ENCODE results near the gene BTF3.
"Not testable (repeated sequence)": the region's sequence is repeated elsewhere in the genome, so short reads cannot be mapped to it uniquely, and the experiment has no call there.

BTF3 gene

DNA sequence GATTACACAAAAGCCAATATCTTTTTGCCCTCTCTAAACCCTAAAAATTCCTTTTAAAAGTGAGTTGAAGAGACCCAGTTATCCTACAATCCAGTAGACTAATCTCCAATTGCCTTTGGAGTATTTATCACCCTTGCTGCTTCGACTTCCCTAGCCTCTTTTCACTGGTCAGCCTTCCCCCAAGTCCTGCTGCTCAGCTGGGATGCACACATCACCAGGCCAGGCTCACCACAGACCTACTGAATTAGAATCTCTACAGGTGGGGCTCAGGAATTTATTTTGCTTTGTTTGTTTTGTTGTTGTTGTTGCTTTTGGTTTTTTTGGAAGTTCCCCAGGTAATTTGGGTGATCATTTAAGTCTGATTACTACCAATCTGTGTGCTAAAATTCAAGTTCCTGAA is 38.1 kb upstream of the BTF3 start:
- no peak overlapping the region for H3K27ac ChIP-seq (ENCODE audit: low read depth, low read length, severe bottlenecking)
- no peaks in the 10 kb centered on the region for H3K4me1 ChIP-seq (ENCODE audit: control insufficient read depth, insufficient read depth, low read length, poor library complexity, severe bottlenecking)
- 50 to 78% methylated on average over 1 of the region's 1 CpG for WGBS, 2 experiments (ENCODE audit: insufficient coverage in 2 of 2)
- H3K9me3 ChIP-seq (ENCODE audit: control insufficient read depth, low read length), result no peaks in the 10 kb centered on the region
- no peaks in the 10 kb centered on the region for H3K36me3 ChIP-seq (ENCODE audit: control insufficient read depth, insufficient read depth, low read length)
- H3K4me3 ChIP-seq (ENCODE audit: extremely low read depth, insufficient read depth, low read length, poor library complexity, severe bottlenecking), result no peak overlapping the region

DNA sequence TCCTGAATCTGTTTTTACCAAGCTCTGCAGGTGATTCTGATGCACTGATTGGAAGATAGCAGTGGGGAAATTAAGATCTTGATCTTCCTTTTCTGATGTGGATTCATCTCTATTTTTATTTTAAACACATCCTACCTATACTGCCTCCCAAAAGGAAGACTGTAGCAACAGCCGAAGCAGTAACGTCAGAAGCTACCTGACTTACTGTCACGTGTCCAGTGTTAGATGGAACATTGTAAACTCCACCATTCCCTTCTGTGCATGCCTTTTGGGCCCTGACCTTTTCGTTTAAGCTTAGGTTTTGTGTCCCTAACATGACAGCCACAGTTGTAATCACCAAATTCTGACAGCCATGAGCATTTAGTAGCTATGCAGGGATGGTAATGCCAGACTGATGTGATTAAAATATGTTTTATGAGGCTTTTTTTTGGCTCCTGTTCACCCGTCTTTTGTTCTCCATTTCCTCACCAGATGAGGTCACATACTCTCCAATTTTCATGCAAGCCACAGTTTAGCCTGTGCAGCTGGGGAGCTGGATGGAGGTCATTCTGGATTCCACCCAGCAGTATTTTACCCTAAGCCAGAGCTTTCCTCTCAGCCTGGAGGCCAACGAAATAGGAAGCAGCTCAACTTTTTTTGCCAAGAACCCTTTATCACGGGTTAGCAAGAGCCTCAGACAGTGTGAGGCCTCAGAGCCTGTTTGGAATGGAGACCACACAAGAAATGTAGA is 34.1 kb upstream of the BTF3 start:
- Histone ChIP-seq H3K27ac (ENCODE audit: low read depth, low read length, severe bottlenecking) (no peak overlapping the region), H3K36me3 (ENCODE audit: control insufficient read depth, insufficient read depth, low read length) (no peaks in the 10 kb centered on the region), H3K9me3 (ENCODE audit: control insufficient read depth, low read length) (no peaks in the 10 kb centered on the region), H3K4me1 (ENCODE audit: control insufficient read depth, insufficient read depth, low read length, poor library complexity, severe bottlenecking) (no peaks in the 10 kb centered on the region), H3K4me3 (ENCODE audit: extremely low read depth, insufficient read depth, low read length, poor library complexity, severe bottlenecking) (no peak overlapping the region)
- WGBS, 2 experiments (ENCODE audit: insufficient coverage in 2 of 2), result 80 to 85% methylated on average over 4 to 7 of the region's 7 CpGs

DNA sequence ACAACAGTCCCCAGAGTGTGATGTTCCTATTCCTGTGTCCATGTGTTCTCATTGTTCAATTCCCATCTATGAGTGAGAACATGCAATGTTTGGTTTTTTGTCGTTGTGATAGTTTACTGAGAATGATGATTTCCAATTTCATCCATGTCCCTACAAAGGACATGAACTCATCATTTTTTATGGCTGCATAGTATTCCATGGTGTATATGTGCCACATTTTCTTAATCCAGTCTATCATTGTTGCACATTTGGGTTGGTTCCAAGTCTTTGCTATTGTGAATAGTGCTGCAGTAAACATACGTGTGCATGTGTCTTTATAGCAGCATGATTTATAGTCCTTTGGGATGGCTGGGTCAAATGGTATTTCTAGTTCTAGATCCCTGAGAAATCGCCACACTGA is 29.6 kb upstream of the BTF3 start:
- not testable (repeated sequence) for H3K4me3 ChIP-seq (ENCODE audit: extremely low read depth, insufficient read depth, low read length, poor library complexity, severe bottlenecking); H3K4me1 ChIP-seq (ENCODE audit: control insufficient read depth, insufficient read depth, low read length, poor library complexity, severe bottlenecking); H3K36me3 ChIP-seq (ENCODE audit: control insufficient read depth, insufficient read depth, low read length); H3K9me3 ChIP-seq (ENCODE audit: control insufficient read depth, low read length); H3K27ac ChIP-seq (ENCODE audit: low read depth, low read length, severe bottlenecking)
- 71% methylated on average over 1 of the region's 3 CpGs; no CpG with 5 or more reads in 1 of the 2 experiments for WGBS, 2 experiments (ENCODE audit: insufficient coverage in 2 of 2)

DNA sequence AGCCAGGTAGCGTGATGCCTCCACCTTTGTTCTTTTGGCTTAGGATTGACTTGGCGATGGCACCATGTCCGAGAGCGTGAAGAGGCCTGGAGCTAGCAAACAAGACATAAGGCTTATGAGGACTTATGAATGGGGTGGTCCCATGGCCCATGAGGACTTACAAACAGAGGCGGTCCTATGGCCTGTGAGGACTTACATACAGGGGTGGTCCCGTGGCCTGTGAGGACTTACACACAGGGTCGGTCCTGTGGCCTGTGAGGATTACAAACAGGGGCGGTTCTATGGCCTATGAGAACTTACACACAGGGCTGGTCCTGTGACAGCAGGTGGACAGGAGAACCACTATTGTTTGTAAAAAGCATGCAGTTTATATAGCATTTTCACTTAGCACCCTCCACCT is 28.4 kb upstream of the BTF3 start:
- Histone ChIP-seq H3K4me3 (ENCODE audit: extremely low read depth, insufficient read depth, low read length, poor library complexity, severe bottlenecking) (no peak overlapping the region), H3K9me3 (ENCODE audit: control insufficient read depth, low read length) (no peaks in the 10 kb centered on the region), H3K27ac (ENCODE audit: low read depth, low read length, severe bottlenecking) (no peak overlapping the region), H3K4me1 (ENCODE audit: control insufficient read depth, insufficient read depth, low read length, poor library complexity, severe bottlenecking) (no peaks in the 10 kb centered on the region), H3K36me3 (ENCODE audit: control insufficient read depth, insufficient read depth, low read length) (no peaks in the 10 kb centered on the region)
- WGBS, 2 experiments (ENCODE audit: insufficient coverage in 2 of 2), result 92 to 98% methylated on average over 6 to 8 of the region's 8 CpGs

DNA sequence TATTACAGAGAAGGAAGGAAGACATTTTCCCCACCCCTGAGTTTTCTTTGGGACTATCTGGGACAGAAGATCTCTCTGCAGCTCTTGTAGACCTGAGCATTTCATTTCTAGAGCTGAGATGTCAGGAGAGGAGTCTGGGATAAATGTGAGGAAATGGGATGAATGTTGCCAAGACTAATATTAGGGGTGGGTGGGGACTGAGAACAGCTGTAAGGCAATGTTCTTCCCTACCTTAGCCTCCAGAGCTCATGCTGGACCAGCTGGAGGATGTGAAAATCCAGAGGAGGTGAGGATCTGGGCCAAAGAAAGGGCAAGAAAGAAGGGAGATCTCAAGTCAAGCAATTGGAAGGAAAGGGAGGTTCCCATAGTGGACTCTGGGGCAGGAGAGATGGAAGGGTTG is 26.6 kb upstream of the BTF3 start:
- Histone ChIP-seq H3K27ac (ENCODE audit: low read depth, low read length, severe bottlenecking) (no peak overlapping the region), H3K4me3 (ENCODE audit: extremely low read depth, insufficient read depth, low read length, poor library complexity, severe bottlenecking) (no peak overlapping the region), H3K9me3 (ENCODE audit: control insufficient read depth, low read length) (no peaks in the 10 kb centered on the region), H3K36me3 (ENCODE audit: control insufficient read depth, insufficient read depth, low read length) (no peaks in the 10 kb centered on the region), H3K4me1 (ENCODE audit: control insufficient read depth, insufficient read depth, low read length, poor library complexity, severe bottlenecking) (no peaks in the 10 kb centered on the region)

DNA sequence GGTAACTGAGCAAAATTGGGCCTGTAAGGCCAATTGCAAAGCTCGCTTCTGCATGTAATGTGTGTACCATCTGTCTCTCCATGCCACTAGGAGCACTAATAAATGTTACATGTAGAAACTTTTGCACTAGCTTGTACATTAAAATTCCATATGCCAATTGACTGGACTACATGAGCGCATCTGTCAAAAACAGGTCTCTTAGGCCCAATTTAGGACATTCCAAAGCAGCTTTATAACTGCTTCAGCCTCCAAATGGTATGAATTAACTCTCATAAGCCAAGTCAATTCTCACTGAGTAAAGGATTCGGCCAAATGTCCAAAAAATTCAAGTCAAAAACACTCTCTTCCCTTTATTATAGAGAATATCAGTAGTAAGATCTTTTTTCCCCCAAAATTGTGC is 26.1 kb upstream of the BTF3 start:
- WGBS, 2 experiments (ENCODE audit: insufficient coverage in 2 of 2), result 75 to 82% methylated on average over 2 of the region's 3 CpGs
- Histone ChIP-seq H3K9me3 (ENCODE audit: control insufficient read depth, low read length) (no peaks in the 10 kb centered on the region), H3K4me3 (ENCODE audit: extremely low read depth, insufficient read depth, low read length, poor library complexity, severe bottlenecking) (no peak overlapping the region), H3K4me1 (ENCODE audit: control insufficient read depth, insufficient read depth, low read length, poor library complexity, severe bottlenecking) (no peaks in the 10 kb centered on the region), H3K27ac (ENCODE audit: low read depth, low read length, severe bottlenecking) (no peak overlapping the region), H3K36me3 (ENCODE audit: control insufficient read depth, insufficient read depth, low read length) (no peaks in the 10 kb centered on the region)

DNA sequence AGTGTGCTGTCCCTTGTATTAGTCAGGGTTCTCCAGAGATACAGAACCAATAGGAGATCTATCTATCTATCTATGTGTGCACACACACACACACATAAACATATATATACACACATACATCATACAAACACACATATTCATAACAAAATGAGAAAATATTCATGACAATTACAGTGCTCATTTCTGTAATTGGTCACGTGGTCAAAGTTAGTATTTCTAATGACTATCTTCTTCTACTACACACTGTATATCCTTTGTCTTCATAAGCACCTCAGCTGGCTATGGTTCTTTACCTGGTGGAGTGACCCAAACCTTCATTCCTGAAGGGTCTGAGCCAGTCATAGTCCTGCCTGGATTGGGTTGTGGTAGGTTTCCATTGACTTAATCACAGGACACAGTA is 17.7 kb upstream of the BTF3 start:
- no peaks in the 10 kb centered on the region for H3K9me3 ChIP-seq (ENCODE audit: control insufficient read depth, low read length)
- WGBS, 2 experiments (ENCODE audit: insufficient coverage in 2 of 2), result 100% methylated on average over 1 of the region's 1 CpG; no CpG with 5 or more reads in 1 of the 2 experiments
- peaks cover 13% of the 10 kb centered on the region for H3K4me1 ChIP-seq (ENCODE audit: control insufficient read depth, insufficient read depth, low read length, poor library complexity, severe bottlenecking)
- no peak overlapping the region for H3K27ac ChIP-seq (ENCODE audit: low read depth, low read length, severe bottlenecking)
- no peaks in the 10 kb centered on the region for H3K36me3 ChIP-seq (ENCODE audit: control insufficient read depth, insufficient read depth, low read length)
- H3K4me3 ChIP-seq (ENCODE audit: extremely low read depth, insufficient read depth, low read length, poor library complexity, severe bottlenecking), result no peak overlapping the region

DNA sequence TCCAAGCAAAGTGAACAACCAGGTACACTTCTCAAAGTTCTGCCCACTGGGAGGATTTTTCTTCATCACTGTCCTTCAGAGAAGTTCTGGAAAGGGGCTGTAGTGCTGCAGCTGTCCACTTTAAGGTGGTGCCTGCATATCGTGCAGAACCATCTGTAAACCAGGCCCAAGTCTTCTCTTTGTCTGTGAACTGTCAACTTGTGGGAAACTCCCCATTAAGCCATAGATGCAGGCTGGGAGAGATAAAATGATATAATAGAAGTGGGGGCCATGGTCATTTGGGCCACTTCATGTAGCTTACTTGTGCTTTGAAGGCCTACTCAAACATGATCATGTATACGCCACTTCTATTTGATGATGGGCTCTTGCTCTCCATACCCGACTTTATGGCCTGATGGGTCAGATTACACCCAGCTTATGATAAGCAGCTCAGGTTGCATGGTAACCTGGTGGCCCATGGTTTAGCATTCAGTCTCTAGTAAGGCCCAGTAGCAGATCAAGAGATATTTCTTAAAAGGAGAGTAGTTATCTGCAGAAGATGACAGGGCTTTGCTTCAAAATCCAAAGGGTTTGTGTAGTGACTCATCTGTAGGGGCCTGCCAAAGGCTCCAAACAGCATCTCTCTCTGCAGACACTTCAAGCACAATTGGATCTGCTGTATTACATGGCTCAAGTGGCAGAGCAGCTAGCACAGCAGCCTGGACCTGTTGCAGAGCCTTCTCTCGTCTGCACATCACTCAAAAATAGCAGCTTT is 15.7 kb upstream of the BTF3 start:
- no peaks in the 10 kb centered on the region for H3K36me3 ChIP-seq (ENCODE audit: control insufficient read depth, insufficient read depth, low read length)
- no peaks in the 10 kb centered on the region for H3K9me3 ChIP-seq (ENCODE audit: control insufficient read depth, low read length)
- H3K4me3 ChIP-seq (ENCODE audit: extremely low read depth, insufficient read depth, low read length, poor library complexity, severe bottlenecking), result no peak overlapping the region
- peaks cover 17% of the 10 kb centered on the region for H3K4me1 ChIP-seq (ENCODE audit: control insufficient read depth, insufficient read depth, low read length, poor library complexity, severe bottlenecking)
- H3K27ac ChIP-seq (ENCODE audit: low read depth, low read length, severe bottlenecking), result no peak overlapping the region
- WGBS, 2 experiments (ENCODE audit: insufficient coverage in 2 of 2), result 79 to 89% methylated on average over 3 to 4 of the region's 4 CpGs

DNA sequence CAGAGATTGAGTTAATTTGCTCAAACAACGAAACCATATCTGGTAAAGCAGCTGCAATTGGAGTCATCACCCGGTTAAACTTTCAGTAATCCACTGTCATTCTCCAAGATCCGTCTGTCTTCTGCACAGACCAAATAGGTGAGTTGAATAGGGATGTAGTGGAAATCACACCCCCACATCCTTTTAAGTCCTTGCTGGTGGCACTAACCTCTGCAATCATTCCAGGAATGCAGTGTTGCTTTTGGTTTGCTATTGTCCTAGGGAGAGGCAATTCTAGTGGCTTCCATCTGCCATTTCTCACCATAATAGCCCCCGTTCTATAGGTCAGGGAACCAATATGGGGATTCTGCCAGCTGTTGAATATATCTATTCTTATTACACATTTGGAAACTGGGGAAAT is 14.6 kb upstream of the BTF3 start:
- peaks cover 17% of the 10 kb centered on the region for H3K4me1 ChIP-seq (ENCODE audit: control insufficient read depth, insufficient read depth, low read length, poor library complexity, severe bottlenecking)
- 80 to 86% methylated on average over 1 of the region's 4 CpGs for WGBS, 2 experiments (ENCODE audit: insufficient coverage in 2 of 2)
- H3K36me3 ChIP-seq (ENCODE audit: control insufficient read depth, insufficient read depth, low read length), result no peaks in the 10 kb centered on the region
- H3K4me3 ChIP-seq (ENCODE audit: extremely low read depth, insufficient read depth, low read length, poor library complexity, severe bottlenecking), result no peak overlapping the region
- H3K9me3 ChIP-seq (ENCODE audit: control insufficient read depth, low read length), result no peaks in the 10 kb centered on the region
- no peak overlapping the region for H3K27ac ChIP-seq (ENCODE audit: low read depth, low read length, severe bottlenecking)

DNA sequence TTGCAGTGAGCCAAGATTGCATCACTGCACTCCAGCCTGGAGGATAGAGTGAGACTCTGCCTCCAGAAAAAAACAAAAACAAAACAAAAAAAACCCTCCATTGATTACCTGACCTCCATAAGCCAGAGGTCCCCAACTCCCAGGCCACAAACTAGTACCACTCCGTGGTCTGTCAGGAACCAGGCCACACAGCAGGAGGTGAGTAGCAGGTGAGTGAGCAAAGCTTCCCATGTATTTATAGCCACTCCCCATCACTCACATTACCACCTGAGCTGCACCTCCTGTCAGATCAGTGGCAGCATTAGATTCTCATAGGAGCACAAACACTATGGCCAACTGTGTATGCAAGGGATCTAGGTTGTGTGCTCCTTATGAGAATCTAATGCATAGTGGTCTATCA is 13.7 kb upstream of the BTF3 start:
- Histone ChIP-seq H3K4me1 (ENCODE audit: control insufficient read depth, insufficient read depth, low read length, poor library complexity, severe bottlenecking) (peaks cover 17% of the 10 kb centered on the region), H3K36me3 (ENCODE audit: control insufficient read depth, insufficient read depth, low read length) (no peaks in the 10 kb centered on the region), H3K9me3 (ENCODE audit: control insufficient read depth, low read length) (no peaks in the 10 kb centered on the region), H3K27ac (ENCODE audit: low read depth, low read length, severe bottlenecking) (no peak overlapping the region), H3K4me3 (ENCODE audit: extremely low read depth, insufficient read depth, low read length, poor library complexity, severe bottlenecking) (no peak overlapping the region)
- 60% methylated on average over 1 of the region's 1 CpG; no CpG with 5 or more reads in 1 of the 2 experiments for WGBS, 2 experiments (ENCODE audit: insufficient coverage in 2 of 2)

DNA sequence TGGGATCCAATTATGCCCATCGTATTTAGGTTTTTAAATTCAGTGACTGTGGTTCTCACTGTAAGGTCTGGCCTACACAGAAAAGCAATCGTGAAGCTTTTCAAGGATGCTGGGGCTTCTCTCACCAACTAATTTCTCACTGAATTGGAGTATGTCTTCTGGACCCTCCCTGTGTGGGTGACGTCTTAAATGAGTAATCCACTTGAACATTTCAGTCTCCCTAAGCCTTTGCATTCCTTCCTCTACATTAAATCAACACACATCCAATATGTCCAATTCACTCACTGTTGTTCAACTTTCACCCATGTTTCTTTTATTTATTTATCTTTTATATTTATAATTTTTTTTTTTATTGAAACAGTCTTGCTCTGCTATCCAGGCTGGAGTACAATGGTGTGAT is 12.5 kb upstream of the BTF3 start:
- Histone ChIP-seq H3K4me3 (ENCODE audit: extremely low read depth, insufficient read depth, low read length, poor library complexity, severe bottlenecking) (no peak overlapping the region), H3K4me1 (ENCODE audit: control insufficient read depth, insufficient read depth, low read length, poor library complexity, severe bottlenecking) (peaks cover 17% of the 10 kb centered on the region), H3K36me3 (ENCODE audit: control insufficient read depth, insufficient read depth, low read length) (no peaks in the 10 kb centered on the region), H3K27ac (ENCODE audit: low read depth, low read length, severe bottlenecking) (no peak overlapping the region), H3K9me3 (ENCODE audit: control insufficient read depth, low read length) (no peaks in the 10 kb centered on the region)
- 92 to 100% methylated on average over 1 to 2 of the region's 3 CpGs for WGBS, 2 experiments (ENCODE audit: insufficient coverage in 2 of 2)

Measured in mesodermal cell (in vitro differentiated cells).